Ovary (tissue), 3 donors: ENCODE data around the gene RNF215.

Experiments used
- CTCF ChIP-seq, 3 donors: fragments of 450-650 bp in 2 of 3; fragments of 200-600 bp in 1 of 3; IDR thresholded peaks; one replicate each; pipeline versions ENCODE4 v1.5.1 to v1.8.0; 2016 to 2022; ENCODE audit warnings: antibody characterized with exemption in 3 of 3, mild to moderate bottlenecking in 1 of 3
- EP300 ChIP-seq: sonication (generic); formaldehyde crosslinking; IDR thresholded peaks from one replicate; pipeline ENCODE4 v1.6.1; 2017; ENCODE audit warnings: antibody characterized with exemption
- POLR2A ChIP-seq: fragments of 450-650 bp; IDR thresholded peaks from one replicate; pipeline ENCODE4 v1.6.1; 2017; ENCODE audit warnings: antibody characterized with exemption, mild to moderate bottlenecking, moderate library complexity
- donor health status: DM: no; HTN: no; CAD: no.

- TF ChIP-seq CTCF (IDR thresholded peaks at IDR 0.05) (no peak), POLR2A (no peak), EP300 (no peak)
Observed at GRCh38 chr22:30408388-30409102, 21.3 kb upstream of the RNF215 start.
